Heart left ventricle (tissue), 13 donors: ENCODE results near the gene UACA.

Experiments used
- CTCF ChIP-seq, 12 donors: fragments of 200-600 bp; sonication (generic) in 4 of 12; IDR thresholded peaks; one replicate each; pipeline versions ENCODE4 v1.5.0 to v1.8.0; 2018 to 2022; ENCODE audit warnings: antibody characterized with exemption in 12 of 12, mild to moderate bottlenecking in 5 of 12
- POLR2A ChIP-seq, 2 donors: fragments of 450-650 bp; IDR thresholded peaks; one replicate each; pipeline ENCODE4 v1.6.1; 2017; ENCODE audit warnings: antibody characterized with exemption in 2 of 2, mild to moderate bottlenecking in 2 of 2, moderate library complexity in 2 of 2
- donor health status: ischemic (EF 13 %, LVEDD 7.1; RV severe dilation, severe dysfunction).
- donor health status: DM: no; HTN: yes; CAD: no.
- donor health status: DM: no; HTN: no; CAD: no.
- donor health status: ischemic (EF 25% LVEDD 6.9; RV normal size, moderate dysfunction).
- donor health status: ischemic (EF 25% LVEDD 5.7; RV mildly dilated, moderate dysfunction).
- donor health status: ischemic (EF 35%, LVEDD 5.7; RV mildly dilated, moderate dysfunction).
- donor health status: nonischemic (EF 11% LVEDD 7.7; RV severe dilation, severe dysfunction).
- donor health status: DM: yes; HTN: yes; CAD: no.
- donor health status: PGD.
- donor health status: ischemic (EF 29% LVEDD 5.4; RV normal size, mild dysfunction).
- donor health status: nonischemic (EF 23%, LVEDD 6.1; RV moderate dilation, normal function).

GRCh38 chr15:70698836-70699390 lies 64.4 kb downstream of the UACA start:
- TF ChIP-seq CTCF (IDR thresholded peaks at IDR 0.05) (no peak), POLR2A (IDR thresholded peaks at IDR 0.05) (no peak)
